HPDE6-E6E7 (cell line): ENCODE measurements around the gene HLTF.

Source experiments
- DNase-seq: peaks from one replicate; pipeline ENCODE4 v3.0.0; 2011; ENCODE audit warnings: missing footprints; ENCODE audit errors: extremely low spot score

HLTF gene

DNA sequence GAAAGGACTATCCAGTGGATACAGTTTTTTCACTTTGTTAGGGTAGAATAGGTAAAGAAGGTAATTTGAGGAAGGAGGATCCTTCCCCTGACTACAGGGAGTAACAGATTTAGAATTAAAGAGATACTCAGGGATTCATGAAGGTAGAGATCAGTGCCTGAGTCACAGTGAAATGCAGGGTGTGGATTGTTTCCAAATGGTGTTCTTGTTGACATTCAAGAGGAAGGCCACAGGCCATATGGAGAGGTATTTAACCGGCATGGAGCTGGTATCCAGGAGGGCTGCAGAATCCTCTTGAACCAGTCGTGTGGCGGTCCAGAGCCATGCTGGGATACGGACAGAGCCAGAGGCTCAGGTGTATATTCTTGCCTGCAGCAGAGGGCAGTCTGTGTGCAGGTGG is 66.8 kb downstream of the HLTF start:
- DNase-seq: no peak

GRCh38 chr3:149018247-149018646 is 68.1 kb downstream of the HLTF start:
- DNase-seq: no peak

GRCh38 chr3:149016669-149017541 is 69.4 kb downstream of the HLTF start:
- no peak for DNase-seq

- DNase-seq: no peak
Observed at GRCh38 chr3:149016242-149016641, 70.1 kb downstream of the HLTF start.

DNA sequence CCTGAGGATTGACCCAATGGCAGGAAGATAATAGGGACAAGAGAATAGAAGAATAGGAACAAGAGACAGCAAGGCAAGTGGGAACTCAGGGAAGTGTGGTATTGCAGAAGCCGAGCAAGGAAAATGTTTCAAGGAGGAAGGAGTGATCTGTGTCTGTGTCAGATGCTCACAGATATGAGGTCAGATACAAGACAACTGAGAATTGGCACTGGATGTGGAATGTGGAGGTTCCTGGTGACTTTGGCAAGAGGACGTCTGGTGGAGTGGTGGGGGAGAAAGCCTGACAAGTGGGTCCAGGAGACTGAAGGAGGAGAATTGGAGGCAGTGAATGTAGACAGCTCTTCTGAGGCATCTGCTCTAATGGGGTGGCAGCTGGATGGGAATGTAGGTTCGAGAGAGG is 70.9 kb downstream of the HLTF start:
- no peak for DNase-seq

DNA sequence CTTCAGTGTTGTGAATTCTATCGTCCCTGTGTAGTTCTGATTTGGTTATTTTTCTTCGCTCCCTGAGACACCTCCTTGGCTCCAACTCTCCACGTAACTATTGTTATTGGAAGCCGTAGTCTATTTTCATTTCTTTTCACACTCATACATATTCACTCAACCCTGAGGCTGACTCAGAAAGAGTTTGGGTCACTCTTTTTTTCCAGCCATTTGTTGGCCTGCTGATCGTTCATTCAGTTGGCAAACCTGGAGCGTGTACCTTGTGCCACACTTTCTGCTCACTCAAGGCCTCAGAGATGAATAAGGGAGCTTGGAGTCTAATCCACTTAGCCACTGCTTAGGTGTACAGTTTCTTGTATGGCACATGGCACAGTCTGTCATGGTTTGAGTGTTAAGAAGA is 72.6 kb downstream of the HLTF start:
- DNase-seq: no peak

- DNase-seq: no peak
Observed at GRCh38 chr3:149011676-149012075, 74.7 kb downstream of the HLTF start.

DNA sequence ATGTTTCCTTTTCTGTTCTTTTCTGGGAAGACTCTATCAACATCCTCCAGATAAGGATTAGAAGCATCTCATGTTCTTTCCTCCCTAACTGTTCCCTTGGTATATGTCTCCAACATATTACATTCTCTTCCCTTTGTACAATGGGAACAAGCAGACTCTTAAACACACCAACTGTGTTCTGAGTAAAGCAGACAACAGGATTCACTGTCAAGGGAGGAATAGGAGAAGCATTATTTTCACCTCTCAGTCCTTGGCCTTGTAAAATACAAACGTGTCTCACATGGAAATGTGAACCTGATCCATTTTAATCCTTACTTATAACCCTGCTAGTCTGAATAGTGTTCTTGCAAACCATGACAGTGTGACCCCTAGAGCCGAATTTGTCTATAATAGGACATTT is 75.4 kb downstream of the HLTF start:
- DNase-seq: no peak

DNA sequence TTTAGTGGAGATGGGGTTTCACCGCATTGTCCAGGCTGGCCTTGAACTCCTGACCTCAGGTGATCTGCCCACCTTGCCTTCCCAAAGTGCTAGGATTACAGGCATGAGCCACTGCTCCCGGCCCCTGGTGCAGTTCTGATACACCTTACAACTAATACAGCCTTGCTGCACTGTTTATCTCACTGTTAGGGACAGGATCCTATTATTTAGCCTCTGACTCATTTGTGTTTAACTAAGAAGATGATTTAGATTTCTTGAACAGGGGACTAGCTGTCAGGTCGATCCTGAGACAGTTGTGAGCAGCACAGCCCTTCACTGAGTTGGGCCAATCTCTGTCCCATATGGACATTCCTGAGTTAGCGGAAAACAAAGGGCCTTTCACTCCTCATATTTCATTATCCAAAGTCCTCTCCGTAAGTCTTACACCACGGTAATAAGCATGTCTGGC is 75.8 kb downstream of the HLTF start:
- no peak for DNase-seq

DNA sequence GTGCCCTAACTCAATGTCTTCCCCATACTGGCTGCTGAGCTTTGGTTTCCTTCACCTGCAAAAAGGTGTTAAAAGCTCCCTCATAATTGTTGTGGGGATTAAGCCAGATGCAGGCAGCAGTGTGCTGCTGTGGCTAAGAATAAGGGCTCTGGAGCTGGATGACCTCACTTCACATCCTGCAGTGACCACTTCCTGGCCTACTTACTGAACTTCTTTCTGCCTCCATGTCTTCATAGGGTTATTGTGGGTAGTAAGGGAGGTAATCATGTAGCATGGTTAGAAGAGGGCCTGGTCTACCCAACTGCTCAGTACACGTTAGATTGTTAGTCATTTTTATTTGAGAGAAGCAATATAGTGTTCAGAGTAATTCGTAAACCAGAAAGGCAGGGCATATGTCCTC is 76.6 kb downstream of the HLTF start:
- DNase-seq: no peak

DNA sequence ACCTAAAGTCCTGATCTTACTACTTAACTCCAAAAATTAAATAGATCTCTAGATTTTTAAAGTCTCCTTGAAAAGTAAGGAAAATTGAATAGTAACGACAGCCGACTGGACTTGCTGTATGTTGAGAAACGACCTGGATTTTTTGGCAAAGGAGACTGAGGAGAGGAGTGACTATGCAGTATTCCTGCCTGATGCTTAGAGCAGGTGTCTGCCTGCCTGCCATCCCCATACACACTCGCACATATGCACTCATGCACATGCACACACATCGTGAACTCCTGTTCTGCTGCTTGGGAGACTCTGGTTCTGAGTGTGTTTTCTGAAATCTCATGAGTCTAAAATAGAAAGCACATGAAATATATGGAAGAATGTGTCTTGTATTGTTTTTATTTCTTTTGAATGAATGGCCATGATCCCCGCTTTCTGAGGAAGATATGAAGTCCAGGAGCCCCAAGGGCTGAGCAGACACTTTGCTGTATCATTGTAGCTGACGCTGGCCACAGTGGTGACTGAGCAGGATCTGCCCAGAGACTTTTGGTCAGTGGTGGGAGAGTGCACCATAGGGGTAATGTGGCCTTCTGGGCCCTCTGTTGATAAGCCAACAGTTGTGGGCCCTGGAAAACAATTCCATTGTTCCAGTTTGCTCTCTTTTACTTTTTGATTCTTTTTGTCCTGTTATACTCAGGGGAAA is 78.6 kb downstream of the HLTF start:
- DNase-seq: no peak

DNA sequence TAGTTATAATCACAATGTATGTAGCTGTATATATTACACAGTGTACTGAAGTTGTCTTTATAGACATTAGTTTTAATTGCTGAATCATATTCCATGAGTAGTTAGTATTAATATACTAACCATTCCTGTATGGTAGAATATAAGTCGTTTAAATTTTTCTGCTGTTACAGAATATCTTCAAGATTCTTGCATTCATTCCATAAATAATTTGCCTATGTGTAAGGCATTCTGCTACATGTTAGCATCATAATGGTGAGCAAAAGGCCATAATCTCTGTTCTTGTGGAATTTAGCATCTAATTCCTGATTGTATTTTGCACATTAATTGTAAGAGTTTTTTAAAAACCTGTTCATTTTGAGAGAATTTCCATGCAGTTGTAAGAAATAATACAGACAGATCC is 80.9 kb downstream of the HLTF start:
- no peak for DNase-seq

- no peak for DNase-seq
Observed at GRCh38 chr3:149004622-149005021, 81.7 kb downstream of the HLTF start.

DNA sequence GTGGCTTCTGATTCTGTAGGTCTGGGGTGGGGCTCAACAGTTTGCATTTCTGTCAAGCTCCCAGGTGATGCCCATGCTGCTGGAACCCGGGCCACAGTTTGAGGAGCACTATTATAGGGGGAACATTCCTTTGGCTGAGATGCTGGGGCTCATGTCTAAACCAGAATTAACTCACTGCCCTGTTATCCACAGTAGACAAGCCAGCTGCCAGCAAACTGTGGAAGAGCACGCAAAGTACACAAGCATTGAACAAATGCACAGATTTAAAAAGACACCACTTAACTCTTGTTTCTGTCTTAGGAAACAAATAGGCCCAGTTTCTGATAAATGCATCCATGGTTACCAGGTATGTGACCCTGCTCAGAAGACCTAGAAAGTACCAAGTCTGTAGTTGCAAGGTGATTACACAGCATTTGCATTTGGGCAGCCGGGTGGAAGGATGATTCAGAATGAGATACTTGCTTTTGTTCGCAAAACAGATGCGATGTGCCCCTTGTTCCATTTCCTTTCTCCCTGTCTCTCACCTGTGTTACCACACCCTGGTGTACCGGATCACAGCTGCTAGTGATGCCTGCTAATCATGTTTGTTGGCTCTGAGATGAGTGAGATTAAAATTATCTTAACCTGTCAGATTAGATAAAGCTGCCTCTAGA is 82.6 kb downstream of the HLTF start:
- peak; percentile 15 for DNase-seq

DNA sequence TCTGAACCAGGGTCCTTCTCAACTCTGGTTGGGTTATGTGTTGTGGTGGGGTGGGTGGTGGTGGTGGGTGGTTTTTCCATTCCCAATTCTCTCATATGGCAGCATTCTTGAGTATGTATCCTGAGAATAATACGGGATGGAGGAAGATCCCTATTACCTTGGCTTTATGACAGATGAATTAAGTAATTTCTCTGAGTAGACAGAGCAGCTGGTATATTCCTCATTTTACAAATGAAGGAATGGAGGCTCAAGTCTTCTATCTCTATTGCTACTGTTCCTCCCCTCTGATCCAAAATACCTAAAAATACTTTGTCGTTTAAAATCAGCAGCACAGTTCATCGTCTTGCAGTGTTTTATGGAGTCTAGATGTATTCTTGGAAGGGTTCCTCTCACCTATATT is 84.6 kb downstream of the HLTF start:
- no peak for DNase-seq

GRCh38 chr3:149000206-149000745 is 86.1 kb downstream of the HLTF start:
- DNase-seq: no peak

DNA sequence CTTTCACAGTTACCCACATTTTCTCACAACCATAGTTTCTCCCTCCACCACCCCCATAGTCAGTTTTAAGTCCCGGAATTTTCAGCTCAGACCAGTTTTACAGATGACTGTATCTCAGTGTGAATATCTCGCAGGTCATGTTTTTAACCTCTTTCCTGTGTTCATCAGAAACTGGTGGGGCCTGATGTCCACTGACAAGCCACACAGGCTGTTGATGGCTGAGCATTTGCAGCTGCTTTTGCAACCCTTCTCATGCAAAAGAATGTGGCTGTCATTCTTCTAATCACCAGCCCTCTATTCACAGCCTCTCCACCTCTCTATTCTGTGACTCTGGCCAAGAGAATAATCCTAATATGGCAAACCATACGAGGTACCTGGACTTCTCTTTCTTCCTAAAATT is 86.5 kb downstream of the HLTF start:
- no peak for DNase-seq

- no peak for DNase-seq
Observed at GRCh38 chr3:148998715-148999423, 87.5 kb downstream of the HLTF start.

GRCh38 chr3:148998297-148998696 is 88.0 kb downstream of the HLTF start:
- no peak for DNase-seq

- DNase-seq: no peak
Observed at GRCh38 chr3:148997623-148998022, 88.7 kb downstream of the HLTF start.

- DNase-seq: no peak
Observed at GRCh38 chr3:148992635-148993255, 93.6 kb downstream of the HLTF start.
